ENCODE measurements around the gene CAGE1.

DNA sequence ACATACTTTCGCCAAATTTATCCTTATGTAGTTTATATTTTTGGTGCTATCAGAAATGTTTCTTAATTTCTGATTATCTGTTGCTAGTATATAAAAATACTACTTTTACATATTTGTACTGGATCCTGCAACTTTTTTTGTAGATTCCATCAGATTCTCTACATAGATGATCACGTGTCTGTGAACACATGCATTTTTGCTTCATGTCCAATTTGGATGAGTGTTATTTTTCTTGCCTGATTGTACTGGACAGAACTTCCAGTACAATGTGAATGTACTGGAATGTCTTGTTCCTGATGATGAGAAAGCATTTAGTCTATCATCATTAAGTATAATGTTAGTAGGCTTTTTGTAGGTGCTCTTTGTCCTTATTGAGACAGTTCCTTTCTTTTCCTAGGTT is 51.5 kb downstream of the CAGE1 start:
- TF ChIP-seq, protein P1, sequence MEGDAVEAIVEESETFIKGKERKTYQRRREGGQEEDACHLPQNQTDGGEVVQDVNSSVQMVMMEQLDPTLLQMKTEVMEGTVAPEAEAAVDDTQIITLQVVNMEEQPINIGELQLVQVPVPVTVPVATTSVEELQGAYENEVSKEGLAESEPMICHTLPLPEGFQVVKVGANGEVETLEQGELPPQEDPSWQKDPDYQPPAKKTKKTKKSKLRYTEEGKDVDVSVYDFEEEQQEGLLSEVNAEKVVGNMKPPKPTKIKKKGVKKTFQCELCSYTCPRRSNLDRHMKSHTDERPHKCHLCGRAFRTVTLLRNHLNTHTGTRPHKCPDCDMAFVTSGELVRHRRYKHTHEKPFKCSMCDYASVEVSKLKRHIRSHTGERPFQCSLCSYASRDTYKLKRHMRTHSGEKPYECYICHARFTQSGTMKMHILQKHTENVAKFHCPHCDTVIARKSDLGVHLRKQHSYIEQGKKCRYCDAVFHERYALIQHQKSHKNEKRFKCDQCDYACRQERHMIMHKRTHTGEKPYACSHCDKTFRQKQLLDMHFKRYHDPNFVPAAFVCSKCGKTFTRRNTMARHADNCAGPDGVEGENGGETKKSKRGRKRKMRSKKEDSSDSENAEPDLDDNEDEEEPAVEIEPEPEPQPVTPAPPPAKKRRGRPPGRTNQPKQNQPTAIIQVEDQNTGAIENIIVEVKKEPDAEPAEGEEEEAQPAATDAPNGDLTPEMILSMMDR (IDR thresholded peaks at IDR 0.05): no peak
- no peak for TF ChIP-seq POLR2AphosphoS5 (IDR thresholded peaks at IDR 0.05)

Measured in suprapubic skin (tissue), 3 donors.